ENCODE results near the gene BBS12. TPM values are rescaled to one million over a fixed set of nuclear protein-coding genes. Genes with fewer than 3 reads are reported as not detected.

The BBS12 gene
- total and polyA plus RNA-seq, 4 donors, result 2.5 to 3.8 (median 3.0) TPM

- Histone ChIP-seq H3K27me3 (ENCODE audit: control insufficient read depth in 1 of 2, insufficient read depth in 2 of 2, low read length in 1 of 2) (no peaks in the 10 kb centered on the region), H3K4me1 (ENCODE audit: control insufficient read depth in 1 of 2, insufficient read depth in 2 of 2, low read length in 2 of 2) (no peaks in the 10 kb centered on the region), H3K36me3 (ENCODE audit: control insufficient read depth in 1 of 2, insufficient read depth in 2 of 2, low read length in 1 of 2) (no peaks in the 10 kb centered on the region), H3K4me3 (ENCODE audit: low read length in 2 of 2) (no peak overlapping the region), H3K27ac (ENCODE audit: low read depth in 1 of 2, low read length in 2 of 2) (no peak overlapping the region), H3K9me3 (ENCODE audit: control insufficient read depth, low read length) (no peaks in the 10 kb centered on the region)
- DNase-seq (no peak), ATAC-seq (ENCODE audit: low FRiP score) (no peak)
- 57 to 62% methylated on average over 2 of the region's 2 CpGs for WGBS, 2 donors
- intact Hi-C loops (cut with DNase I), result loop anchor here (2.0 to 10.0 kb wide), 3 partner anchors 183 to 1533 kb away; partner anchors contain the start of gene NUDT6 (in 1 of the 2)
Observed at GRCh38 chr4:122731676-122732075, 828 bp upstream of the BBS12 start.

- Histone ChIP-seq H3K36me3 (ENCODE audit: control insufficient read depth in 1 of 2, insufficient read depth in 2 of 2, low read length in 1 of 2) (no peaks in the 10 kb centered on the region), H3K27ac (ENCODE audit: low read depth in 1 of 2, low read length in 2 of 2) (no peak overlapping the region), H3K9me3 (ENCODE audit: control insufficient read depth, low read length) (no peaks in the 10 kb centered on the region), H3K4me3 (ENCODE audit: low read length in 2 of 2) (no peak overlapping the region), H3K4me1 (ENCODE audit: control insufficient read depth in 1 of 2, insufficient read depth in 2 of 2, low read length in 2 of 2) (no peaks in the 10 kb centered on the region), H3K27me3 (ENCODE audit: control insufficient read depth in 1 of 2, insufficient read depth in 2 of 2, low read length in 1 of 2) (no peaks in the 10 kb centered on the region)
- 98% methylated on average over 1 of the region's 1 CpG for WGBS, 2 donors
- no peak for DNase-seq
- intact Hi-C loops (cut with DNase I), result loop anchor here (2.0 to 10.0 kb wide), 3 partner anchors 181 to 1531 kb away; partner anchors contain the start of gene NUDT6 (in 1 of the 2)
- no peak for ATAC-seq (ENCODE audit: low FRiP score)
Observed at GRCh38 chr4:122733787-122734120, 1.2 kb downstream of the BBS12 start.

- intact Hi-C loops (cut with DNase I), result loop anchor here in 1 of 2 donors (10.0 kb wide), 1 partner anchor 1526 kb away; no protein-coding TSS in a partner anchor
- no peak overlapping the region for H3K27ac ChIP-seq (ENCODE audit: low read depth in 1 of 2, low read length in 2 of 2)
- DNase-seq, result no peak
- no peak overlapping the region for H3K4me3 ChIP-seq (ENCODE audit: low read length in 2 of 2)
- ATAC-seq (ENCODE audit: low FRiP score), result no peak
- H3K9me3 ChIP-seq (ENCODE audit: control insufficient read depth, low read length), result no peaks in the 10 kb centered on the region
- no peaks in the 10 kb centered on the region for H3K4me1 ChIP-seq (ENCODE audit: control insufficient read depth in 1 of 2, insufficient read depth in 2 of 2, low read length in 2 of 2)
- peaks cover 3 to 7% of the 10 kb centered on the region in 2 donors for H3K36me3 ChIP-seq (ENCODE audit: control insufficient read depth in 1 of 2, insufficient read depth in 2 of 2, low read length in 1 of 2)
- H3K27me3 ChIP-seq (ENCODE audit: control insufficient read depth in 1 of 2, insufficient read depth in 2 of 2, low read length in 1 of 2), result no peaks in the 10 kb centered on the region
Observed at GRCh38 chr4:122739174-122739573, 6.7 kb downstream of the BBS12 start.

DNA sequence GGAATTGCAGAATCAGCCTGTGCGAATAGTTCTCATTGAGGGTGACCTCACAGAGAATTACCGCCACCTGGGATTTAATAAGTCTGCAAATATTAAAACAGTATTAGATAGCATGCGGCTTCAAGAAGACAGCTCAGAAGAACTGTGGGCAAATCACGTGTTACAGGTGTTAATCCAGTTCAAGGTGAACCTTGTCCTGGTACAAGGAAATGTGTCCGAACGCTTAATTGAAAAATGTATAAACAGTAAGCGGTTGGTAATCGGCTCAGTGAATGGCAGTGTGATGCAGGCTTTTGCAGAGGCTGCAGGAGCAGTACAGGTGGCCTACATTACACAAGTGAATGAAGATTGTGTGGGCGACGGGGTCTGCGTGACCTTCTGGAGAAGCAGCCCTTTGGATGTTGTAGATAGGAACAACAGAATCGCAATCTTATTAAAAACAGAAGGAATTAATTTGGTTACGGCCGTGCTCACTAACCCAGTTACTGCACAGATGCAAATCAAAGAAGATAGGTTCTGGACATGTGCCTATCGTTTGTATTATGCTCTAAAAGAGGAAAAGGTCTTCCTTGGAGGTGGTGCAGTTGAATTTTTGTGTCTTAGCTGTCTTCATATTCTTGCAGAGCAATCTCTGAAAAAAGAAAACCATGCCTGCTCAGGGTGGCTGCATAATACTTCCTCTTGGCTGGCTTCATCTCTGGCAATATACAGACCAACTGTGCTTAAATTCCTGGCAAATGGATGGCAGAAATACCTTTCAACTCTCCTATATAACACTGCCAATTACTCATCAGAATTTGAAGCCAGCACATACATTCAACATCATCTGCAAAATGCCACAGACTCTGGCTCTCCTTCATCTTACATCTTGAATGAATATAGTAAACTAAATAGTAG is 10.7 kb downstream of the BBS12 start:
- H3K4me1 ChIP-seq (ENCODE audit: control insufficient read depth in 1 of 2, insufficient read depth in 2 of 2, low read length in 2 of 2), result no peaks in the 10 kb centered on the region
- no peaks in the 10 kb centered on the region for H3K9me3 ChIP-seq (ENCODE audit: control insufficient read depth, low read length)
- intact Hi-C loops (cut with DNase I), result no loop called here
- no peak for ATAC-seq (ENCODE audit: low FRiP score)
- H3K27ac ChIP-seq (ENCODE audit: low read depth in 1 of 2, low read length in 2 of 2), result no peak overlapping the region
- DNase-seq, result no peak
- WGBS, 2 donors, result 88 to 95% methylated on average over 15 of the region's 15 CpGs
- H3K4me3 ChIP-seq (ENCODE audit: low read length in 2 of 2), result no peak overlapping the region
- H3K36me3 ChIP-seq (ENCODE audit: control insufficient read depth in 1 of 2, insufficient read depth in 2 of 2, low read length in 1 of 2), result peaks cover 3 to 8% of the 10 kb centered on the region in 2 donors
- no peaks in the 10 kb centered on the region for H3K27me3 ChIP-seq (ENCODE audit: control insufficient read depth in 1 of 2, insufficient read depth in 2 of 2, low read length in 1 of 2)

GRCh38 chr4:122744229-122744628 is 11.7 kb downstream of the BBS12 start:
- H3K9me3 ChIP-seq (ENCODE audit: control insufficient read depth, low read length), result no peaks in the 10 kb centered on the region
- DNase-seq, result peak in 1 of 2 donors; percentile 36
- intact Hi-C loops (cut with DNase I), result no loop called here
- no peak for ATAC-seq (ENCODE audit: low FRiP score)
- WGBS, 2 donors, result 93 to 100% methylated on average over 1 of the region's 1 CpG
- no peak overlapping the region for H3K4me3 ChIP-seq (ENCODE audit: low read length in 2 of 2)
- no peaks in the 10 kb centered on the region for H3K4me1 ChIP-seq (ENCODE audit: control insufficient read depth in 1 of 2, insufficient read depth in 2 of 2, low read length in 2 of 2)
- H3K36me3 ChIP-seq (ENCODE audit: control insufficient read depth in 1 of 2, insufficient read depth in 2 of 2, low read length in 1 of 2), result peaks cover 3 to 8% of the 10 kb centered on the region in 2 donors
- H3K27ac ChIP-seq (ENCODE audit: low read depth in 1 of 2, low read length in 2 of 2), result no peak overlapping the region
- no peaks in the 10 kb centered on the region for H3K27me3 ChIP-seq (ENCODE audit: control insufficient read depth in 1 of 2, insufficient read depth in 2 of 2, low read length in 1 of 2)

- DNase-seq (no peak), ATAC-seq (ENCODE audit: low FRiP score) (no peak)
- Histone ChIP-seq H3K4me3 (ENCODE audit: low read length in 2 of 2) (no peak overlapping the region), H3K36me3 (ENCODE audit: control insufficient read depth in 1 of 2, insufficient read depth in 2 of 2, low read length in 1 of 2) (peaks cover 3 to 8% of the 10 kb centered on the region in 2 donors), H3K27ac (ENCODE audit: low read depth in 1 of 2, low read length in 2 of 2) (no peak overlapping the region), H3K9me3 (ENCODE audit: control insufficient read depth, low read length) (no peaks in the 10 kb centered on the region), H3K27me3 (ENCODE audit: control insufficient read depth in 1 of 2, insufficient read depth in 2 of 2, low read length in 1 of 2) (no peaks in the 10 kb centered on the region), H3K4me1 (ENCODE audit: control insufficient read depth in 1 of 2, insufficient read depth in 2 of 2, low read length in 2 of 2) (no peaks in the 10 kb centered on the region)
- WGBS, 2 donors, result 85 to 90% methylated on average over 2 of the region's 2 CpGs
- intact Hi-C loops (cut with DNase I), result no loop called here
Observed at GRCh38 chr4:122746485-122746965, 14.0 kb downstream of the BBS12 start.

- Histone ChIP-seq H3K9me3 (ENCODE audit: control insufficient read depth, low read length) (no peaks in the 10 kb centered on the region), H3K27ac (ENCODE audit: low read depth in 1 of 2, low read length in 2 of 2) (no peak overlapping the region), H3K27me3 (ENCODE audit: control insufficient read depth in 1 of 2, insufficient read depth in 2 of 2, low read length in 1 of 2) (no peaks in the 10 kb centered on the region), H3K36me3 (ENCODE audit: control insufficient read depth in 1 of 2, insufficient read depth in 2 of 2, low read length in 1 of 2) (peaks cover 3 to 8% of the 10 kb centered on the region in 2 donors), H3K4me3 (ENCODE audit: low read length in 2 of 2) (no peak overlapping the region), H3K4me1 (ENCODE audit: control insufficient read depth in 1 of 2, insufficient read depth in 2 of 2, low read length in 2 of 2) (no peaks in the 10 kb centered on the region)
- no peak for ATAC-seq (ENCODE audit: low FRiP score)
- WGBS, 2 donors, result 97% methylated on average over 1 of the region's 1 CpG
- intact Hi-C loops (cut with DNase I), result no loop called here
- no peak for DNase-seq
Observed at GRCh38 chr4:122747068-122747467, 14.6 kb downstream of the BBS12 start.

DNA sequence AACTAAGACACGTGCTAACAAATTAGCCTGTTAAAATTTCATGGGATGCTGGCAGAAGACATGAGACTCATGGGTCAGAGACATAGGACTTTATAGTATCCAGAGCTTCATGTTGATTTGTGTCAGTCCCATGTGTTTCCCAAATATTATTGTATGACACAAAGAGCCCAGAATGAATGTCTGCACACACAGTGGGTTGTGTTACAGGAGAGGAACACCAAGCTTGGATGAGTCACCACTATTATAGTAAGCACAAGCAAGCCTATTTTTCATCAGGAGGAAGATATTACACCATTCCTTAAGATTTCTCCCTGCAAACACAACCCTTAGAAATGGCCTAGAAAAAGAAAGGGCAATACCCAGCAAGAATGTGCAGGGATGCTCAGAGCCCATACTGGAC is 15.4 kb downstream of the BBS12 start:
- no peak for DNase-seq
- H3K27ac ChIP-seq (ENCODE audit: low read depth in 1 of 2, low read length in 2 of 2), result no peak overlapping the region
- WGBS, 2 donors, result 84 to 88% methylated on average over 1 of the region's 1 CpG

More for the DNA sequence above, 15.4 kb downstream of the BBS12 start:
- intact Hi-C loops (cut with DNase I), result no loop called here
- H3K9me3 ChIP-seq (ENCODE audit: control insufficient read depth, low read length), result no peaks in the 10 kb centered on the region
- peaks cover 3% of the 10 kb centered on the region in 2 donors for H3K36me3 ChIP-seq (ENCODE audit: control insufficient read depth in 1 of 2, insufficient read depth in 2 of 2, low read length in 1 of 2)
- no peaks in the 10 kb centered on the region for H3K4me1 ChIP-seq (ENCODE audit: control insufficient read depth in 1 of 2, insufficient read depth in 2 of 2, low read length in 2 of 2)
- no peak for ATAC-seq (ENCODE audit: low FRiP score)
- H3K27me3 ChIP-seq (ENCODE audit: control insufficient read depth in 1 of 2, insufficient read depth in 2 of 2, low read length in 1 of 2), result no peaks in the 10 kb centered on the region
- H3K4me3 ChIP-seq (ENCODE audit: low read length in 2 of 2), result no peak overlapping the region
